WERI-Rb-1 (cell line): ENCODE results near the gene ELAPOR2.

Experiments used
- DNase-seq: peaks from one replicate; pipeline ENCODE4 v3.0.0-alpha.2; 2020
- H3K27ac ChIP-seq: fragments of 250-450 bp; sonication (Bioruptor Pico); 2 replicates; pipeline ENCODE4 v1.5.1; 2020; ENCODE audit warnings: mild to moderate bottlenecking, moderate library complexity
- H3K27me3 ChIP-seq: fragments of 250-450 bp; sonication (Bioruptor Pico); 2 replicates; pipeline ENCODE4 v1.5.1; 2021; ENCODE audit warnings: mild to moderate bottlenecking, low read depth, moderate library complexity; ENCODE audit not compliant: insufficient read depth, severe bottlenecking
- H3K36me3 ChIP-seq: fragments of 250-450 bp; sonication (Bioruptor Pico); 2 replicates; pipeline ENCODE4 v1.5.1; 2020; ENCODE audit warnings: mild to moderate bottlenecking, moderate library complexity
- H3K4me3 ChIP-seq: 2 replicates; pipeline ENCODE4 v1.5.1; 2011; ENCODE audit warnings: low read depth, mild to moderate bottlenecking, control low read depth, low read length
- H3K9me3 ChIP-seq: fragments of 250-450 bp; sonication (Bioruptor Pico); 2 replicates; pipeline ENCODE4 v1.5.1; 2021; ENCODE audit warnings: mild to moderate bottlenecking, moderate library complexity; ENCODE audit not compliant: severe bottlenecking
- TF ChIP-seq, protein P1 (sequence below): IDR thresholded peaks from 2 replicates; pipeline ENCODE4 v1.5.1; 2011; ENCODE audit warnings: low read depth, mild to moderate bottlenecking, control low read depth, inconsistent platforms, low read length

Gene ELAPOR2

DNA sequence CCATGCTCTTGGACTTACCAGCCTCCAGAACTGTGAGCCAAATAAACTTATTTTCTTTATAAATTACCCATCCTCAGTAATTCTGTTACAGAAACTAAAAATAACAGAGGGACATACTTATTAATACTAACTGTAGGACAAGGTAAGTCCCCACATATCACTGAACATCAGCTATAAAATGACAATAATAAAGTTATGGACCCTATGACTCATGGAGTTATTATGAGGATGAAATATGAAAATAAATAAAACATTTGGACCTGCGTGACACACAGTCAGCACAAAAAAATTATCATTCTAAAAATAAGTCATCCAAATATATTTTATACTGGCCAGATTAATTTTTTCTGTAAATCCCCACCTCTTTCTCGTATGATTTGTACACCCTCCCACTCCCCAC is 34.9 kb upstream of the ELAPOR2 start:
- Histone ChIP-seq H3K36me3 (no peaks in the 10 kb centered on the region), H3K4me3 (no peak overlapping the region), H3K27me3 (no peaks in the 10 kb centered on the region), H3K27ac (no peak overlapping the region), H3K9me3 (no peaks in the 10 kb centered on the region)
- TF ChIP-seq, protein P1, sequence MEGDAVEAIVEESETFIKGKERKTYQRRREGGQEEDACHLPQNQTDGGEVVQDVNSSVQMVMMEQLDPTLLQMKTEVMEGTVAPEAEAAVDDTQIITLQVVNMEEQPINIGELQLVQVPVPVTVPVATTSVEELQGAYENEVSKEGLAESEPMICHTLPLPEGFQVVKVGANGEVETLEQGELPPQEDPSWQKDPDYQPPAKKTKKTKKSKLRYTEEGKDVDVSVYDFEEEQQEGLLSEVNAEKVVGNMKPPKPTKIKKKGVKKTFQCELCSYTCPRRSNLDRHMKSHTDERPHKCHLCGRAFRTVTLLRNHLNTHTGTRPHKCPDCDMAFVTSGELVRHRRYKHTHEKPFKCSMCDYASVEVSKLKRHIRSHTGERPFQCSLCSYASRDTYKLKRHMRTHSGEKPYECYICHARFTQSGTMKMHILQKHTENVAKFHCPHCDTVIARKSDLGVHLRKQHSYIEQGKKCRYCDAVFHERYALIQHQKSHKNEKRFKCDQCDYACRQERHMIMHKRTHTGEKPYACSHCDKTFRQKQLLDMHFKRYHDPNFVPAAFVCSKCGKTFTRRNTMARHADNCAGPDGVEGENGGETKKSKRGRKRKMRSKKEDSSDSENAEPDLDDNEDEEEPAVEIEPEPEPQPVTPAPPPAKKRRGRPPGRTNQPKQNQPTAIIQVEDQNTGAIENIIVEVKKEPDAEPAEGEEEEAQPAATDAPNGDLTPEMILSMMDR = no peak
- no peak for DNase-seq

DNA sequence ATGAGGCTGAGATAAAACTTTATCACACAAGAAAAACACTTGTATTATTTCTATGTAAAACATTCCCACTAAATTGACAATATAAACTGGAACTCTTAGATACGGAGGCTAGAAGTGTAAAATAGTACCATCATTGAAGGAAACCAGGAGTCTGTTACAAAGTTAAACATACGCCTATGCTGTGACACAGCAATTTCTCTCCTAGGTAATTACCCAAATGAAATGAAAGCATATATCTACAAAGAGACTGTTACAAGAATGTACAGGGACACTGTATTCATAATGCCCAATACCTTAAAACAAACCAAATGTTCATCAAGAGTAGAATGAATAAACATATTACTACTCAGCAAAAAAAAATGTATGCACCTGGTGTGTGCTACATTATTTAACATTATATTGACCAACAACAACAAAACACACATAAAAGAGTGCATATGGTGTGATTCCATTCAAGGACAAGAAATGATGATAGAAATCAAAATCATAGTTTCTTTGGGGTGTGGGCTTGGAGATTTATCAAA is 33.2 kb upstream of the ELAPOR2 start:
- H3K27ac ChIP-seq = no peak overlapping the region
- H3K4me3 ChIP-seq = no peak overlapping the region
- no peak for DNase-seq
- H3K27me3 ChIP-seq = no peaks in the 10 kb centered on the region
- H3K36me3 ChIP-seq = no peaks in the 10 kb centered on the region
- no peaks in the 10 kb centered on the region for H3K9me3 ChIP-seq
- TF ChIP-seq, protein P1 = no peak

DNA sequence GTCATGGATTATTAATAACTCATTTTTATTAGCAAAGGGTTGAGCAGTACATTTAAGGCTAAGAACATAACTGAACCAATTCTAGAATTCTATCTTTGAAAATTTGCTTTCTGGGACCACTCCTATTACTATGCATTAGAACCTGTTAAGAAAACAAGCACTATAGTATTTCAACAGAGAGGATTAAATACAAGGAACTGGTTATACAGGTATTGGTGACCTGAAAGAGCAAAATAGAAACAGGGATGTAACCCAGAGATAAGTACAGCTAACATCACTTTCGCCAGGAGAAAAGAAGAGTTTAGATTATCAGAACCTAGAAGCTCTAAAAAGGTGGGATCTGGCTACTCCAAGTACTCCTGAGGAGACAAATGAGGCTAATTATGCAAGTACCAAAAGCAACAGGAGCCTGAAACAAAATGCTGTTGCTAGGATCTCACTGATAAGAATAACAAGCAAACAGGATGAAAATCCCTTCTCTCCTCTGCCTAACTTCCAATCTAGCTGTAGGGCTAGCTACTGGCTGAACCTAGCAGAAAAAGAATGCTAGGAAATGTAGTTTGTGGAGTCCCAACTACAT is 32.1 kb upstream of the ELAPOR2 start:
- no peaks in the 10 kb centered on the region for H3K27me3 ChIP-seq
- no peak overlapping the region for H3K4me3 ChIP-seq
- H3K36me3 ChIP-seq = no peaks in the 10 kb centered on the region
- DNase-seq = no peak
- H3K27ac ChIP-seq = no peak overlapping the region
- H3K9me3 ChIP-seq = no peaks in the 10 kb centered on the region
- TF ChIP-seq, protein P1 = no peak

DNA sequence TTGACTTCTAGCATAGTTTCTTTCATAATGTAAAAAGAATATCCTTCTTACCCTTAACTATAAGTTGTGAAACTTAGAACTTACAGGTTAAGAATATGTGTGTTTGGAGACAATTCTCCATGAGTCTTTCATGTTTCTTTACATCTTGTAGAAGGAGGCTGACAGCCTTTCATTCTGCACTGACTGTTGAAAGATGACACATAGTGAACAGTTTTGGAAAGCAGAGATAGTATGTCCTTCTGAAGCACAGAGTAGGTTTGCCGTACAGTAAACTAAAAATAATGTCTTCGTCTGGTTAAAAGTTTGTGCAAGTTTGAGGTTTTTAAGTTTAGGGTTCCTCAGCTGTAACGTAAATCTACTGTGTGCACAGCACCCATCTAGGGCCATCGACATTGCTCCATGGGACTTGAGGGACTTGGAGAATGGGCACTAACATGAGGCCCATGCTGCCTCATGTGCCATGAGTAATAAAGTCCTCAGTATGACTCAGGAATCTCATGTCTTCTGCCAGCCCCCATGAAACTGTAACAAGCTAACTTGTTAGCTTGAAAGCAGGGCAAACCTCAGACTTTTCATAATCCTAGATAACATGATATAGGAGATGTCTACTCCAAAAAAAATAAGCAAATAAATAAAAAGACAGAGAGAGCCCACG is 24.5 kb upstream of the ELAPOR2 start:
- Histone ChIP-seq H3K27me3 (no peaks in the 10 kb centered on the region), H3K9me3 (no peaks in the 10 kb centered on the region), H3K27ac (no peak overlapping the region), H3K36me3 (no peaks in the 10 kb centered on the region), H3K4me3 (no peak overlapping the region)
- DNase-seq = no peak
- TF ChIP-seq, protein P1 = no peak

DNA sequence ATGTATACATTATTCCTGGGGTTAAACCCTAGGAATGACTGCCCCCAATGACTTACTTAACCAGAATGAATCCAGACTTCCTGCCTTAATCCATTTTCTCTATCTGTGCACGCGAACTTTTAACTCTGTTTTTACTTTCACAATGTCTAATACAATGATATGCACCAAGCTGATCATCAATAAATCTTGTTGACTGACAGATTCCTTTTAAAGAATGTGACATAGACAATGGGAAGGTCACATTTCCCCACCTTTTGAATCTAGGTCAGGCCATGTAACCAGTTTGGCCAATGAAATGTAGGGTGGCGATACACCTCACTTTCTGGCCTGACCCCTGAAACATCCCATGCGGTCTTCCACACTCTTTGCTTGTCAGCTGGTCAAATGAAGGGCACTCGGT is 23.2 kb upstream of the ELAPOR2 start:
- Histone ChIP-seq H3K9me3 (no peaks in the 10 kb centered on the region), H3K4me3 (no peak overlapping the region)

More for the DNA sequence above, 23.2 kb upstream of the ELAPOR2 start:
- Histone ChIP-seq H3K27ac (no peak overlapping the region), H3K36me3 (no peaks in the 10 kb centered on the region), H3K27me3 (no peaks in the 10 kb centered on the region)
- no peak for DNase-seq
- TF ChIP-seq, protein P1 = no peak
